Endothelial cell of umbilical vein (primary cell): ENCODE results near the gene PLA2G2A. TPM values are rescaled to one million over a fixed set of nuclear protein-coding genes. Genes with fewer than 3 reads are reported as not detected.

ENCODE experiments used
- BruUV-seq: library from RNA; stranded (reverse); fragments of 400-500 nt; replicated peaks from 2 replicates; lab custom pipeline; 2021; lab: Mats Ljungman, UMichigan
- CTCF ChIA-PET: fragments of 300-600, 350-600 bp; sonication (Branson Sonifier 250); formaldehyde crosslinking; loops from one replicate; lab custom pipeline; 2021; ENCODE audit warnings: antibody characterized with exemption, inconsistent platforms; lab: Charles Lee
- POLR2A ChIA-PET: fragments of 300-600, 350-600 bp; sonication (Branson Sonifier 250); formaldehyde crosslinking; loops from one replicate; lab custom pipeline; 2021; ENCODE audit warnings: antibody characterized with exemption, inconsistent platforms; lab: Charles Lee
- DNase-seq: peaks from one replicate; pipeline ENCODE4 v3.0.0-alpha.2; 2011; ENCODE audit warnings: low read depth, low spot score
- FAIRE-seq: peaks from 2 replicates; lab custom pipeline; 2011; peaks lifted over from hg19 to GRCh38; lab: Jason Lieb, UNC
- H2AFZ ChIP-seq: 2 replicates; pipeline ENCODE4 v1.6.0; 2012; ENCODE audit warnings: low read depth, low read length, control low read depth, inconsistent platforms
- H3K27ac ChIP-seq: 2 replicates; pipeline ENCODE4 v1.5.1; 2011; ENCODE audit warnings: low read depth, mild to moderate bottlenecking, control low read depth, low read length, moderate library complexity; ENCODE audit not compliant: insufficient read depth
- H3K27me3 ChIP-seq, 2 experiments: 2 replicates each; pipeline versions ENCODE4 v1.6.0 to v1.6.1; 2011; ENCODE audit warnings: low read length in 2 of 2, mixed read lengths in 1 of 2; ENCODE audit not compliant: control insufficient read depth in 2 of 2, insufficient read depth in 2 of 2
- H3K36me3 ChIP-seq, 2 experiments: 2 replicates in 1 of 2; 3 replicates in 1 of 2; pipeline ENCODE4 v1.5.1; 2011; ENCODE audit warnings: low read length in 2 of 2, mild to moderate bottlenecking in 1 of 2, moderate library complexity in 1 of 2; ENCODE audit not compliant: control insufficient read depth in 2 of 2, insufficient read depth in 2 of 2; ENCODE audit errors: extremely low read depth in 1 of 2
- H3K4me1 ChIP-seq: 3 replicates; pipeline ENCODE4 v1.5.1; 2011; ENCODE audit warnings: mild to moderate bottlenecking, low read length; ENCODE audit not compliant: control insufficient read depth, insufficient read depth; ENCODE audit errors: extremely low read depth
- H3K4me2 ChIP-seq: 2 replicates; pipeline ENCODE4 v1.6.1; 2011; ENCODE audit warnings: low read length, control low read depth, mixed read lengths; ENCODE audit not compliant: insufficient read depth
- H3K4me3 ChIP-seq, 3 experiments: fragments of 200-600 bp in 1 of 3; sonication (generic), shearing (Covaris generic) in 1 of 3; replicated peaks in 1 of 3; 2 replicates each; pipeline ENCODE4 v1.5.1; 2011 to 2016; ENCODE audit warnings: control low read depth in 3 of 3, low read length in 3 of 3, mild to moderate bottlenecking in 2 of 3, inconsistent platforms in 1 of 3, low read depth in 1 of 3, moderate library complexity in 1 of 3; ENCODE audit not compliant: insufficient read depth in 1 of 3
- H3K79me2 ChIP-seq: 2 replicates; pipeline ENCODE4 v1.6.0; 2012; ENCODE audit warnings: low read length, inconsistent platforms; ENCODE audit not compliant: control insufficient read depth, insufficient read depth
- H3K9ac ChIP-seq: replicated peaks from 2 replicates; pipeline ENCODE3; 2011; ENCODE audit warnings: low read length, control low read depth; ENCODE audit not compliant: insufficient read depth; ENCODE audit errors: extremely low read depth
- H3K9me1 ChIP-seq: replicated peaks from 3 replicates; pipeline ENCODE4 v1.6.0; 2011; ENCODE audit warnings: mild to moderate bottlenecking, low read length; ENCODE audit not compliant: control insufficient read depth, insufficient read depth; ENCODE audit errors: extremely low read depth
- H3K9me3 ChIP-seq: replicated peaks from 2 replicates; pipeline ENCODE4 v1.5.1; 2012; ENCODE audit warnings: low read length, inconsistent platforms; ENCODE audit not compliant: control insufficient read depth, insufficient read depth
- H4K20me1 ChIP-seq: replicated peaks from 2 replicates; pipeline ENCODE3; 2011; ENCODE audit warnings: mild to moderate bottlenecking, low read length; ENCODE audit not compliant: control insufficient read depth, insufficient read depth; ENCODE audit errors: extremely low read depth
- EZH2 ChIP-seq: IDR thresholded peaks from 2 replicates; pipeline ENCODE4 v1.6.1; 2012; ENCODE audit warnings: borderline replicate concordance, low read depth, mild to moderate bottlenecking, moderate library complexity, low read length, inconsistent platforms; ENCODE audit not compliant: severe bottlenecking
- FOS ChIP-seq: IDR thresholded peaks from 2 replicates; pipeline ENCODE4 v1.6.1; 2011; ENCODE audit warnings: mild to moderate bottlenecking, low read length, moderate library complexity, borderline replicate concordance; ENCODE audit not compliant: insufficient read depth
- GATA2 ChIP-seq: IDR thresholded peaks from 2 replicates; pipeline ENCODE4 v1.7.0; 2011; ENCODE audit warnings: low read depth, mild to moderate bottlenecking, moderate library complexity, mixed read lengths, low read length; ENCODE audit not compliant: insufficient read length, insufficient read depth
- JUN ChIP-seq: IDR thresholded peaks from 2 replicates; pipeline ENCODE4 v1.6.1; 2011; ENCODE audit warnings: borderline replicate concordance, low read depth; ENCODE audit not compliant: insufficient read length, insufficient read depth
- MYC ChIP-seq: IDR thresholded peaks from one replicate; pipeline ENCODE4 v1.6.1; 2011; ENCODE audit warnings: mild to moderate bottlenecking, low read depth, low read length
- POLR2A ChIP-seq: IDR thresholded peaks from 2 replicates; pipeline ENCODE4 v1.6.1; 2012; ENCODE audit warnings: low read depth, mild to moderate bottlenecking, control low read depth, low read length
- POLR2AphosphoS5 ChIP-seq: IDR thresholded peaks from 2 replicates; pipeline ENCODE4 v1.6.1; 2012; ENCODE audit warnings: low read depth, mild to moderate bottlenecking, control low read depth, low read length, moderate library complexity; ENCODE audit not compliant: insufficient read depth
- dilution Hi-C: fragments of 300-500 bp; cut with MboI; formaldehyde crosslinking; loops from one replicate; pipeline ENCODE4 v1.15.0; 2019; ENCODE audit warnings: low sequenced_read_pairs; ENCODE audit not compliant: extremely low pct_ligation_motif_present
- intact Hi-C: fragments of 100-400 bp; cut with micrococcal nuclease; formaldehyde crosslinking; loops from one replicate; pipeline ENCODE4 v1.10.0; 2022
- polyA plus RNA-seq, 4 experiments: library from polyadenylated mRNA; depleted of rRNA in 3 of 4; stranded (reverse) in 3 of 4; unstranded in 1 of 4; fragments of >200 nt; gene quantifications; 2 replicates each; pipeline versions ENCODE4 v1.2.1 to v1.2.3, GENCODE V29; 2011 to 2012; ENCODE audit warnings: missing spikeins in 1 of 4
- total RNA-seq: library from RNA; stranded (reverse); gene quantifications from 2 replicates; pipeline ENCODE4 v1.2.3, GENCODE V29; 2021
- TF ChIP-seq, protein P1 (sequence below): IDR thresholded peaks from 2 replicates; pipeline ENCODE4 v1.6.1; 2011; ENCODE audit not compliant: insufficient read depth, insufficient read length
- TF ChIP-seq, protein P2 (sequence below), 2 donors: IDR thresholded peaks; 1 replicate in 1 of 2; 2 replicates in 1 of 2; pipeline ENCODE4 v1.5.1; 2011; ENCODE audit warnings: low read length in 2 of 2, mild to moderate bottlenecking in 2 of 2, moderate library complexity in 2 of 2, control low read depth in 1 of 2, inconsistent platforms in 1 of 2, low read depth in 1 of 2; ENCODE audit not compliant: insufficient read depth in 1 of 2; ENCODE audit errors: extremely low read depth in 1 of 2

The PLA2G2A gene
- total and polyA plus RNA-seq, 2 donors (not counting 3 experiments of a cell fraction or from before 2014, with no cell fraction given): not detected

DNA sequence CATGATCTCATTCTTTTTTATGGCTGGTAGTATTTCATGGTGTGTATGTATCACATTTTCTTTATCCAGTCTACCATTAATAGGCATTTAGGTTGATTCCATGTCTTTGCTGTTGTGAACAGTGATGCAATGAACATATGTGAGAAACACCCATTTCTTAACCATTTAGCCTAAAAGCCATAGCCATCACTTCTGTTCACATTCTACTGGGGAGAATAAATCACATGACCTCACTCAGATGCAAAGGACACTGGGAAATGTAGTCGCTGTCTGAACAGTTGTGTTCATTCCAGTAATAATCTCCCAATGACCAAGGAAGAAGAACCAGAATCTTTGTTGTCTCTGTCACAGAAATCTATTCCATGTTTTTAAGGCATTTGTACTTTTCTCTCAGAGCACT lies 40.9 kb downstream of the PLA2G2A start:
- FAIRE-seq: no peak
- Histone ChIP-seq H3K4me2 (no peak overlapping the region), H3K4me3 (no peak overlapping the region), H3K9me1 (no peaks in the 10 kb centered on the region), H3K4me1 (no peaks in the 10 kb centered on the region), H4K20me1 (no peaks in the 10 kb centered on the region), H3K9me3 (no peaks in the 10 kb centered on the region), H2AFZ (no peak overlapping the region), H3K27me3 (no peaks in the 10 kb centered on the region), H3K36me3 (no peaks in the 10 kb centered on the region), H3K9ac (no peak overlapping the region), H3K79me2 (no peaks in the 10 kb centered on the region), H3K27ac (no peak overlapping the region)
- no peak for DNase-seq
- no TSS peak for BruUV-seq
- dilution Hi-C loops (no loop called here), intact Hi-C loops (no loop called here)
- ChIA-PET POLR2A (no interaction called here), CTCF (interaction anchor here (1.1 to 1.4 kb wide), 3 partner anchors 10 to 56 kb away, joined by 3 read pairs; partner anchors contain the start of gene OTUD3)
- TF ChIP-seq EZH2 (no peak), POLR2A (no peak), MYC (no peak), GATA2 (no peak), POLR2AphosphoS5 (no peak), FOS (no peak), JUN (no peak)
- TF ChIP-seq, protein P1, sequence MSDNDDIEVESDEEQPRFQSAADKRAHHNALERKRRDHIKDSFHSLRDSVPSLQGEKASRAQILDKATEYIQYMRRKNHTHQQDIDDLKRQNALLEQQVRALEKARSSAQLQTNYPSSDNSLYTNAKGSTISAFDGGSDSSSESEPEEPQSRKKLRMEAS: no peak
- TF ChIP-seq, protein P2, sequence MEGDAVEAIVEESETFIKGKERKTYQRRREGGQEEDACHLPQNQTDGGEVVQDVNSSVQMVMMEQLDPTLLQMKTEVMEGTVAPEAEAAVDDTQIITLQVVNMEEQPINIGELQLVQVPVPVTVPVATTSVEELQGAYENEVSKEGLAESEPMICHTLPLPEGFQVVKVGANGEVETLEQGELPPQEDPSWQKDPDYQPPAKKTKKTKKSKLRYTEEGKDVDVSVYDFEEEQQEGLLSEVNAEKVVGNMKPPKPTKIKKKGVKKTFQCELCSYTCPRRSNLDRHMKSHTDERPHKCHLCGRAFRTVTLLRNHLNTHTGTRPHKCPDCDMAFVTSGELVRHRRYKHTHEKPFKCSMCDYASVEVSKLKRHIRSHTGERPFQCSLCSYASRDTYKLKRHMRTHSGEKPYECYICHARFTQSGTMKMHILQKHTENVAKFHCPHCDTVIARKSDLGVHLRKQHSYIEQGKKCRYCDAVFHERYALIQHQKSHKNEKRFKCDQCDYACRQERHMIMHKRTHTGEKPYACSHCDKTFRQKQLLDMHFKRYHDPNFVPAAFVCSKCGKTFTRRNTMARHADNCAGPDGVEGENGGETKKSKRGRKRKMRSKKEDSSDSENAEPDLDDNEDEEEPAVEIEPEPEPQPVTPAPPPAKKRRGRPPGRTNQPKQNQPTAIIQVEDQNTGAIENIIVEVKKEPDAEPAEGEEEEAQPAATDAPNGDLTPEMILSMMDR (IDR thresholded peaks at IDR 0.05; ENCODE audit: extremely low read depth in 1 of 2, insufficient read depth in 1 of 2, low read depth in 1 of 2, low read length in 2 of 2): no peak
